ENCODE measurements around the gene IGF2R. TPM values are rescaled to one million over a fixed set of nuclear protein-coding genes. Genes with fewer than 3 reads are reported as not detected.

The IGF2R gene
- total RNA-seq, 1 donor from 2014 or later, result 35.1 TPM

GRCh38 chr6:160129881-160130615 is 161.2 kb downstream of the IGF2R start:
- H3K79me2 ChIP-seq (ENCODE audit: low read depth), result no peaks in the 10 kb centered on the region
- H3K9me3 ChIP-seq (ENCODE audit: low read depth), result no peaks in the 10 kb centered on the region
- no peak overlapping the region for H3K4me3 ChIP-seq
- Mint-ChIP-seq H3K27me3 (ENCODE audit: insufficient read depth, low read depth) (no peaks in the 10 kb centered on the region), H3K9me3 (no peaks in the 10 kb centered on the region), H3K36me3 (no peaks in the 10 kb centered on the region), H3K4me1 (peaks cover 2% of the 10 kb centered on the region), H3K27ac (no peak overlapping the region), H3K4me3 (no peak overlapping the region)
- H3K27me3 ChIP-seq, result no peaks in the 10 kb centered on the region
- H3K36me3 ChIP-seq, result no peaks in the 10 kb centered on the region
- no peak overlapping the region for H2AFZ ChIP-seq (replicated peaks)
- no peaks in the 10 kb centered on the region for H3F3A ChIP-seq (ENCODE audit: low read depth)
- H3K9ac ChIP-seq, result no peak overlapping the region
- H3K27ac ChIP-seq, result no peak overlapping the region
- DNase-seq (ENCODE audit: low spot score), result no peak
- TF ChIP-seq CTCF (IDR thresholded peaks at IDR 0.05) (no peak), EZH2 (IDR thresholded peaks at IDR 0.05) (no peak), EZH2phosphoT487 (IDR thresholded peaks at IDR 0.05) (no peak)
- no peaks in the 10 kb centered on the region for H3K4me1 ChIP-seq
- no peak overlapping the region for H3K4me2 ChIP-seq
- H4K20me1 ChIP-seq (ENCODE audit: low read depth), result no peaks in the 10 kb centered on the region

GRCh38 chr6:160130729-160131484 is 162.0 kb downstream of the IGF2R start:
- H3K27ac Mint-ChIP-seq, result no peak overlapping the region
- no peaks in the 10 kb centered on the region for H3K79me2 ChIP-seq (ENCODE audit: low read depth)
- H3K9ac ChIP-seq, result no peak overlapping the region
- no peaks in the 10 kb centered on the region for H3K27me3 Mint-ChIP-seq (ENCODE audit: insufficient read depth, low read depth)
- H3K9me3 Mint-ChIP-seq, result no peaks in the 10 kb centered on the region
- no peaks in the 10 kb centered on the region for H3K4me1 ChIP-seq
- no peak overlapping the region for H3K4me3 ChIP-seq
- H3K4me2 ChIP-seq, result no peak overlapping the region
- H3K36me3 ChIP-seq, result no peaks in the 10 kb centered on the region
- H4K20me1 ChIP-seq (ENCODE audit: low read depth), result no peaks in the 10 kb centered on the region
- H2AFZ ChIP-seq (replicated peaks), result no peak overlapping the region
- peaks cover 2% of the 10 kb centered on the region for H3K4me1 Mint-ChIP-seq
- no peaks in the 10 kb centered on the region for H3K27me3 ChIP-seq
- no peaks in the 10 kb centered on the region for H3K36me3 Mint-ChIP-seq
- no peak for TF ChIP-seq EZH2phosphoT487 (IDR thresholded peaks at IDR 0.05)
- no peak for TF ChIP-seq EZH2 (IDR thresholded peaks at IDR 0.05)
- no peak for TF ChIP-seq CTCF (IDR thresholded peaks at IDR 0.05)
- no peak for DNase-seq (ENCODE audit: low spot score)
- no peak overlapping the region for H3K27ac ChIP-seq
- H3F3A ChIP-seq (ENCODE audit: low read depth), result no peaks in the 10 kb centered on the region
- no peak overlapping the region for H3K4me3 Mint-ChIP-seq
- no peaks in the 10 kb centered on the region for H3K9me3 ChIP-seq (ENCODE audit: low read depth)

GRCh38 chr6:160131636-160132296 is 162.9 kb downstream of the IGF2R start:
- Histone ChIP-seq H3K4me3 (no peak overlapping the region), H3K9me3 (ENCODE audit: low read depth) (no peaks in the 10 kb centered on the region), H3K4me2 (no peak overlapping the region), H3K9ac (no peak overlapping the region), H3F3A (ENCODE audit: low read depth) (no peaks in the 10 kb centered on the region), H2AFZ (replicated peaks) (no peak overlapping the region), H4K20me1 (ENCODE audit: low read depth) (no peaks in the 10 kb centered on the region), H3K27me3 (no peaks in the 10 kb centered on the region), H3K79me2 (ENCODE audit: low read depth) (no peaks in the 10 kb centered on the region), H3K27ac (no peak overlapping the region), H3K36me3 (no peaks in the 10 kb centered on the region), H3K4me1 (no peaks in the 10 kb centered on the region)
- no peaks in the 10 kb centered on the region for H3K27me3 Mint-ChIP-seq (ENCODE audit: insufficient read depth, low read depth)
- H3K4me1 Mint-ChIP-seq, result peaks cover 2% of the 10 kb centered on the region
- peak overlapping the region; percentile 36 for H3K27ac Mint-ChIP-seq
- no peak for TF ChIP-seq CTCF (IDR thresholded peaks at IDR 0.05)
- no peak for TF ChIP-seq EZH2phosphoT487 (IDR thresholded peaks at IDR 0.05)
- no peak for TF ChIP-seq EZH2 (IDR thresholded peaks at IDR 0.05)
- H3K9me3 Mint-ChIP-seq, result no peaks in the 10 kb centered on the region
- no peak for DNase-seq (ENCODE audit: low spot score)
- no peaks in the 10 kb centered on the region for H3K36me3 Mint-ChIP-seq
- peak overlapping the region; percentile 27 for H3K4me3 Mint-ChIP-seq

Measured in neural progenitor cell (in vitro differentiated cells).